Stimulated activated CD8-positive, alpha-beta memory T cell treated with anti-CD3 and anti-CD28 coated beads, Interleukin-7, amount 100 ng/mL, for 4 hours (primary cell): ENCODE results near the gene LAMA1.
"Not testable (repeated sequence)": the region's sequence is repeated elsewhere in the genome, so short reads cannot be mapped to it uniquely, and the experiment has no call there.

Source experiments
- DNase-seq, 2 donors: peaks; one replicate each; pipeline ENCODE4 v3.0.0-alpha.2; 2020; ENCODE audit warnings: low read depth in 2 of 2

Gene LAMA1

DNA sequence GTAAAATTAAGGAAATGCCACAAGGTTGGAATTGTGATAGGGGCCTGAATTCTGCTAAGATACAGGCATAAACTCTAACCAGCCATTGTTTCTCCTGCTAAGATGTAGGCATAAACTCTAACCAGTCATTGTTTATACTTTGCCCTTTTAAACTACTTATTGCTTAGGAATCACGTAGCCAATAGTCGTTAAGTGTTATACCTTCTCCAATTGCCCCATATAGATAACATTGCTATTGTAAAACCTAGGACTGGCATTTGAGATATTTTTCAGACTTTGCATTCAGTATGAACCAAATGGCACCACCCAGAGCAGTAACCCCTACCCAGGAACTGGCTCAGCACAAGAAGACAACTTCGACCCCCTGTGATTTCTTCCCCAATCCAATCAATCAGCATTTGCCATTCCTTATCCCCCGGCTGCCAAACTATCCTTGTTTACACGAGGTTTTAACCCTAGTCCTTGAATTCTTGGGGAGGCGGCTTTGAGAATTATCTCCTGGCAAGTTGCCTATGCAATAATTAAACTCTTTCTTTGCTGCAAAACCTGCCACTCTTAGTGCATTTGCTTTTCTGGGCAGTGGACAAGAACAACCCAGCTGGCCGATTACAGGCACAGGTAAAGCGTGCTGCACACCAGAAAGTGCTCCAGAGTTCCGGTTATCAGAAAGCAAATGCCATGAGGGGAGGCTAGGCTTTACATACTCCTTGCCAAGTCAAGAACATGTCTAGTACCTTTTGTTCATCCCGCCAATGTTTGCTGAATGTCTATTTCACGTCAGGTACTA lies 167.6 kb downstream of the LAMA1 start:
- no peak for DNase-seq

GRCh38 chr18:6948281-6949055 lies 169.1 kb downstream of the LAMA1 start:
- DNase-seq = no peak

- no peak for DNase-seq
These were observed 170.1 kb downstream of the LAMA1 start for GRCh38 chr18:6947338-6948030.

DNA sequence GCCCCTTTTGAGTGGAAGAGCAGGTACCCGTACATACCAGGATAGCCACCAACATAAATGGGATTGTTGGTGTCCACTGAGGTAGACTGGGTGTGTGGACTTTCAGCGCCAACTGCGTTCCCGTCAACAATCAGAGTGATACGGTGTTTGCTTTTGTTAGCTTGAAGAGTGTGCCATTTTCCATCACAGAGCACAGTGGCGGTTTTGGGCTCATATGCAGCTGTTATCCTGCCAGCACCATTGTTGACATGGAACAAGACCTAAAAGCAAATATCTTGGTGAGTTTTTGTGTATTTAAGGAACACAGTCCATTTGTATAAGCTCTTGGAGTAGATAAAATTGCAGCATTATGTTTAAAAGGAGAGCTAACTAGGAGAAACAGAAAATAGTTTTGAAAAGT lies 174.5 kb downstream of the LAMA1 start:
- DNase-seq = no peak

DNA sequence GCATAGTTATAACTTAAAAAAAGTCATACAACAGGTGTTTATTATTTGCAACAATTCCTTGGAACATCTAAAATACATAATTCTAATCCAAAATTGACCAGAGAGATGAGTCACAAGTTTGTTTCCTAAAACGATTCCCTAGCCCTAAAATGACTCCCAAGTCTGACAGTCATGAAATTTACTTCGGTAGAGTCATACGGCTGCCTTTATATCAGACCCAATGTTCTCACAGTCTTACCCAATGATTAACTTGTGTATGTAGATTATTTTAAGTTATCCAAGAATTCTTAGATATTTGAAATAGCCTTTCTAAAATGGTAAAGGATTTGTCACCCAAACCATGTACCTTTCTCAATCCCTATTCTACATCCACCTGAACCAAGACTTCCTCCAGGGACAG lies 174.9 kb downstream of the LAMA1 start:
- no peak for DNase-seq

GRCh38 chr18:6941996-6942395 lies 175.6 kb downstream of the LAMA1 start:
- no peak for DNase-seq

- DNase-seq = no peak
These were observed 177.1 kb downstream of the LAMA1 start for GRCh38 chr18:6940451-6940850.

- no peak for DNase-seq
These were observed 177.6 kb downstream of the LAMA1 start for GRCh38 chr18:6939972-6940371.

DNA sequence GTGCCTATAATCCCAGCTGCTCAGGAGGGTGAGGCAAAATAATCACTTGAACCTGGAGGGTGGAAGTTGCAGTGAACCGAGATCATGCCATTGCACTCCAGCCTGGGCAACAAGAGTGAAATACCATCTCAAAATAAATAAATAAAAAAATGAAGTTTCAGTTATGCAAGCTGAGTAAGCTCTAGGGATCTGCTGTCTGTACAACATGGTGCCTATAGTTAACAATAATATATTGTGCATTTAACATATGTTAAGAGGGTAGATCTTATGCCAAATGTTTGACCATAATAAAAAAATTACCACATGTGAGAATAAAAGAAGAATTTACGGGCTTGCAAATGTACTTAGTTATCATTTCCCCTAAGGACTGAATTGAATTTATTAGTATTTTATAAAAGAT lies 179.2 kb downstream of the LAMA1 start:
- DNase-seq = not testable (repeated sequence)

DNA sequence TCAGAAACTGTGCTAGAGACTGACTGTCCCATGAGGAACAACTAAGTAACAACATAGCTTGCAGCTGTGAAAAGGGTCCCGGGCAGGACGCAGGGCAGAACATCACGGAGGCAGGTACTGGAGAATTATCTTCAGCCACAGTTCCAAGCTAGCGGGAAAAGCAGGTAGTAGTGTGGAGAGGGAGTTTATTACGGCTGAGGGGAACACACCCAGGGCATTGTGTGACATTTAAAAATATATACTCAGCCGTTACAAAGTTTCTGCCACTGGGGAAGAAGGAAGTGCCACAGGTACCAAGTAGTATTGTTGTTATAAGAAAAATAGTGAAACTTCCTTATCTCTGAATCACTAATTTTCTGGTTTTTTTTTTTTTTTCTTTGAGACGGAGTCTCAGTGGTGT lies 179.6 kb downstream of the LAMA1 start:
- no peak for DNase-seq

- DNase-seq = no peak
These were observed 182.7 kb downstream of the LAMA1 start for GRCh38 chr18:6934859-6935258.

GRCh38 chr18:6929370-6930102 lies 188.1 kb downstream of the LAMA1 start:
- no peak for DNase-seq

GRCh38 chr18:6928359-6928758 lies 189.2 kb downstream of the LAMA1 start:
- no peak for DNase-seq

GRCh38 chr18:6927153-6927552 lies 190.4 kb downstream of the LAMA1 start:
- no peak for DNase-seq

GRCh38 chr18:6923220-6923619 lies 194.4 kb downstream of the LAMA1 start:
- DNase-seq = no peak

DNA sequence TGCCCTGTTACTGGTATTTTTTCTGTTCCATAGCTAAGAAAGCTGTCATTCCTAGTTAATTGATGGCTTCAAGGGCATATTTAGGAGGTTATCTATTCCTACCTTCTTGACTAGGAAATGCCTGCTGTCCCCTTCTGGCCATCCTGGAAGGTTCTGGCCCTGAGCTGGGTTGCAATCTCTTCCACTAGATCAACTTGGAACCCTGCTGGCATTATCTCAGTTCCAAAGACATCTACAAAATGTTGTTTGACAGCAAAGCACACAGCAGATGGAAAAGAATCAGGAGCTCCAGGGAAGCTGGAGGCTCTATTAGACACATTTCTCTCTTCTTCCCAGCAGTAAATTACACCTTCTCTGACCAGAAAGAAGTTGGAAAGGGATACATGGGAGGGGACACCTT lies 196.0 kb downstream of the LAMA1 start:
- DNase-seq = no peak

DNA sequence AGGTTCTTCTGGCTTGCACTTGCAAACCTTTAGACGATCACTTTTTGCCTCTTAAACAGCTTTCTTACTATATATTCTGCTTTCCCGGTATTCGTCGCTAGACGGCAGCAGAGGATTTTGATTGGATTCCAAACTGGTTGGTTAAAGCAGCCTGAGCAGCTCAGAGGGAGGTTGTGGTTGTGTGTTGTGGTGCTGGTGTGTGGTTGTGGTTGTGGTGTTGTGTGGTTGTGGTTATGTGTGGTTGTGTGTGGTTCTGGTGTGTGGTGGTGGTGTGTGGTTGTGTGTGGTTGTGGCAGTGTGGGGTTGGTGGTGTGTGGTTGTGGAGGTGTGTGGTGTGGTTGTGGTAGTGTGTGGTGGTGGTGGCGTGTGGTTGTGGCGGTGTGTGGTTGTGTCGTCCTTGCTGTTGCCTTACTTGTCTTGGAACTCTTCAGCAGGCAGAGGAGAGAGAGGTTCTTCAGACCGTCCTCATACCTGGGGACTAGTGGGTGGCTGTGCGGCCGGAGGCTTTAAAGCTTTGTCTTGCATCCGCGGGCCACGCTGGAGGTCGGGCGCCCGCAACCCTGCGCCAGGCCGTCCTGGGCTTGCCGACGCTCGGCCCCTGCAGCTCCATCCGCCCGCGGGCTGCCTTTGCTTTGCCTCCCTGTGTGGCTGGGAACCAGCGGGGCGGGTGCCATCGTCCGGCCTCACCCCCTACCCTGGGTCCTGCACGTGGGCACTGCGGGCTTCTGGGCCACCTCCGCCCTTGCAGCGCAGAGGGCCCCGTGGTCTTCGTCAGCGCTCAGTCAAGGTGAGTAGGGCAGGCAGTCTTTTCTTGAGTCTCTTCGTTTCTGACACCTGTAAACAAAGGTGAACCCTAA lies 197.3 kb downstream of the LAMA1 start:
- DNase-seq = no peak

- no peak for DNase-seq
These were observed 200.5 kb downstream of the LAMA1 start for GRCh38 chr18:6917072-6917471.

DNA sequence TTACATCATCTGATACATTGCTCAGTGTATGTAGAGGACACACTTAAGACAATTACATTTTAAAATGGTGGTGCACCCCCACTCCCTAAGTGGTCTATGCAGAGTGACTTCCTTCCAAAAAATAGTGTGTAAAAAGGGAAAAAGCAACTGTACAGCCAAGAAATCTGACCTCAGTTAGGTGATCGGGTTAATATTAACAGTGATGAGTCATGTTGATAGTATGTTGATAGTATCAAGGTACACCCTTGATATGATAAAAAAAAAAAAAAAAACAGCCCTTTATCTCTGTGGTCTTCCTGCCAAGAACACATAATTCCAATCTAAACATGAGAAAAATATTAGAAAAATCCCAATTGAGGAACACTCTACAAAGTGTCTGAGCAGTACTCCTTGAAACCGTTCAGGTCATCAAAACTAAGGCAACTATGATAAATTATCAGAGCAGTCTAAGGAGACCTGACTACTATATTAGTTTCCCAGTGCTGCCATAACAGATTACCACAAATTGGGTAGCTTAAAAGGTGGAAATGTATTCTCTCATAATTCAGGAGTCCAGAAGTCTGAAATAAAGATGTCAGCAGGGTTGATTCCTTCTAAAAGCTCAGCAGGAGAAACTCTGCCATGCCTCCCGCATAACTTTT lies 216.2 kb downstream of the LAMA1 start:
- DNase-seq = no peak

DNA sequence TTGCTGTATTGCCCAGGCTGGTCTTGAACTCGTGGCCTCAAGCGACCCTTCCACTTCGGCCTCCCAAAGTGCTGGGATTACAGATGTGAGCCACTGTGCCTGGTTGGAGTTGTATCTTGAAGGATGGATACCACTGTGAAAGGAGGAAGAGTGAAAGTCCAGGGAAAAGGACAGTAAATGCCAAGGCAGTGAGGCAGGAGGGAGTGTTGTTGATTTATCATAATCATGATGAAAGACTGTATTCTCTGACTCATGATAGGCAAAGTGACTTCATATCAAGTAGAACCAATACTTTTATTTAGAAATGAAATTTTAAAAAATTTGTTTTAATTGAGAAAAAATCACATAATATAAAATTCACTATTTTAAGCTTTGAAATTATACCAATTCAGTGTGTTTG lies 225.8 kb downstream of the LAMA1 start:
- DNase-seq = no peak
